H1 (cell line): ENCODE measurements around the gene COX6A2.

Experiments used
- CTCF ChIP-seq, 3 experiments: IDR thresholded peaks; 1 replicate in 2 of 3; 2 replicates in 1 of 3; pipeline versions ENCODE4 v1.5.1 to v1.6.1; 2011; ENCODE audit warnings: low read length in 3 of 3, mild to moderate bottlenecking in 3 of 3, inconsistent platforms in 2 of 3, low read depth in 1 of 3, moderate library complexity in 1 of 3; ENCODE audit not compliant: insufficient read depth in 1 of 3; ENCODE audit errors: control extremely low read depth in 1 of 3
- EZH2 ChIP-seq: fragments of 200-600 bp; sonication (generic); IDR thresholded peaks from 2 replicates; pipeline ENCODE4 v1.7.1; 2012; ENCODE audit warnings: low read depth, mild to moderate bottlenecking, moderate library complexity, low read length, inconsistent platforms; ENCODE audit not compliant: severe bottlenecking
- KDM1A ChIP-seq: fragments of 200-600, 300-600 bp; sonication (generic); IDR thresholded peaks from 2 replicates; pipeline ENCODE4 v1.7.1; 2016; ENCODE audit warnings: mild to moderate bottlenecking, low read length, borderline replicate concordance
- MAFK ChIP-seq: IDR thresholded peaks from 2 replicates; pipeline ENCODE4 v1.6.1; 2012; ENCODE audit warnings: low read depth, mild to moderate bottlenecking, improper control_type of control experiment, low read length
- POLR2AphosphoS5 ChIP-seq: IDR thresholded peaks from 2 replicates; pipeline ENCODE4 v1.6.1; 2011; ENCODE audit warnings: low read depth, low read length
- RFX5 ChIP-seq: IDR thresholded peaks from 2 replicates; pipeline ENCODE4 v1.6.1; 2011; ENCODE audit warnings: low read depth, low read length, improper control_type of control experiment, borderline replicate concordance
- TAF1 ChIP-seq: IDR thresholded peaks from 2 replicates; pipeline ENCODE4 v1.6.1; 2011; ENCODE audit warnings: mild to moderate bottlenecking, low read depth, low read length
- TF ChIP-seq, protein P1 (sequence below): IDR thresholded peaks from 2 replicates; pipeline ENCODE4 v1.6.1; 2012; ENCODE audit warnings: inconsistent platforms

- TF ChIP-seq, protein P1, sequence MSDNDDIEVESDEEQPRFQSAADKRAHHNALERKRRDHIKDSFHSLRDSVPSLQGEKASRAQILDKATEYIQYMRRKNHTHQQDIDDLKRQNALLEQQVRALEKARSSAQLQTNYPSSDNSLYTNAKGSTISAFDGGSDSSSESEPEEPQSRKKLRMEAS: no peak
- no peak for TF ChIP-seq EZH2
- TF ChIP-seq POLR2AphosphoS5: no peak
- no peak for TF ChIP-seq RFX5
- TF ChIP-seq CTCF (IDR thresholded peaks at IDR 0.05; ENCODE audit: control extremely low read depth in 1 of 3, insufficient read depth in 1 of 3, low read depth in 1 of 3, low read length in 3 of 3): no peak
- TF ChIP-seq KDM1A: no peak
- no peak for TF ChIP-seq MAFK
- TF ChIP-seq TAF1: no peak
These were observed 35.1 kb downstream of the COX6A2 start, which contains the start of gene ITGAD for GRCh38 chr16:31393056-31393455.
